ENCODE data around the gene HS3ST3A1. TPM values are rescaled to one million over a fixed set of nuclear protein-coding genes. Genes with fewer than 3 reads are reported as not detected.

Gene HS3ST3A1
- total RNA-seq, 1 experiment from 2014 or later, result not detected

GRCh38 chr17:13503526-13503925 is 98.2 kb downstream of the HS3ST3A1 start:
- H3K9me3 Mint-ChIP-seq (ENCODE audit: unreplicated experiment), result no peaks in the 10 kb centered on the region
- CTCF ChIA-PET, result no interaction called here
- H3K27me3 ChIP-seq (replicated peaks; ENCODE audit: control insufficient read depth, insufficient read depth, low read length), result no peaks in the 10 kb centered on the region
- H3K4me3 ChIP-seq (ENCODE audit: low read depth, low read length), result no peak overlapping the region
- POLR2A ChIA-PET, result no interaction called here
- no peak overlapping the region for H3K27ac Mint-ChIP-seq (ENCODE audit: unreplicated experiment)
- H3K4me3 Mint-ChIP-seq (ENCODE audit: unreplicated experiment), result no peak overlapping the region
- H3K36me3 ChIP-seq (ENCODE audit: control insufficient read depth, insufficient read depth, low read length), result no peaks in the 10 kb centered on the region
- no peaks in the 10 kb centered on the region for H3K27me3 Mint-ChIP-seq (ENCODE audit: insufficient read depth, unreplicated experiment)
- no peaks in the 10 kb centered on the region for H3K9me3 ChIP-seq
- H3K36me3 Mint-ChIP-seq (ENCODE audit: insufficient read depth, unreplicated experiment), result no peaks in the 10 kb centered on the region
- H3K4me1 Mint-ChIP-seq (ENCODE audit: low read depth, unreplicated experiment), result no peaks in the 10 kb centered on the region
- BruUV-seq (replicated peaks), result no TSS peak
- no peak for DNase-seq
- intact Hi-C loops (cut with micrococcal nuclease; ENCODE audit: unreplicated experiment), result no loop called here
- no peak for TF ChIP-seq CTCF (IDR thresholded peaks at IDR 0.05; ENCODE audit: insufficient read depth in 1 of 2, low read depth in 1 of 2, low read length in 1 of 2, severe bottlenecking in 1 of 2, unreplicated experiment in 1 of 2)
- no peaks in the 10 kb centered on the region for H3K4me1 ChIP-seq

GRCh38 chr17:13502263-13502662 is 99.5 kb downstream of the HS3ST3A1 start:
- H3K36me3 ChIP-seq (ENCODE audit: control insufficient read depth, insufficient read depth, low read length), result no peaks in the 10 kb centered on the region
- no peaks in the 10 kb centered on the region for H3K27me3 ChIP-seq (replicated peaks; ENCODE audit: control insufficient read depth, insufficient read depth, low read length)
- Mint-ChIP-seq H3K4me1 (ENCODE audit: low read depth, unreplicated experiment) (no peaks in the 10 kb centered on the region), H3K27me3 (ENCODE audit: insufficient read depth, unreplicated experiment) (no peaks in the 10 kb centered on the region), H3K36me3 (ENCODE audit: insufficient read depth, unreplicated experiment) (no peaks in the 10 kb centered on the region), H3K9me3 (ENCODE audit: unreplicated experiment) (no peaks in the 10 kb centered on the region), H3K27ac (ENCODE audit: unreplicated experiment) (no peak overlapping the region), H3K4me3 (ENCODE audit: unreplicated experiment) (no peak overlapping the region)
- TF ChIP-seq CTCF (IDR thresholded peaks at IDR 0.05; ENCODE audit: insufficient read depth in 1 of 2, low read depth in 1 of 2, low read length in 1 of 2, severe bottlenecking in 1 of 2, unreplicated experiment in 1 of 2), result no peak
- H3K4me1 ChIP-seq, result no peaks in the 10 kb centered on the region
- no TSS peak for BruUV-seq (replicated peaks)
- no peak for DNase-seq
- intact Hi-C loops (cut with micrococcal nuclease; ENCODE audit: unreplicated experiment), result no loop called here
- H3K9me3 ChIP-seq, result no peaks in the 10 kb centered on the region
- H3K4me3 ChIP-seq (ENCODE audit: low read depth, low read length), result no peak overlapping the region
- ChIA-PET CTCF (no interaction called here), POLR2A (no interaction called here)

GRCh38 chr17:13500947-13501346 is 100.8 kb downstream of the HS3ST3A1 start:
- Mint-ChIP-seq H3K27me3 (ENCODE audit: insufficient read depth, unreplicated experiment) (no peaks in the 10 kb centered on the region), H3K27ac (ENCODE audit: unreplicated experiment) (no peak overlapping the region), H3K9me3 (ENCODE audit: unreplicated experiment) (no peaks in the 10 kb centered on the region), H3K4me1 (ENCODE audit: low read depth, unreplicated experiment) (no peaks in the 10 kb centered on the region), H3K36me3 (ENCODE audit: insufficient read depth, unreplicated experiment) (no peaks in the 10 kb centered on the region), H3K4me3 (ENCODE audit: unreplicated experiment) (no peak overlapping the region)
- H3K27me3 ChIP-seq (replicated peaks; ENCODE audit: control insufficient read depth, insufficient read depth, low read length), result no peaks in the 10 kb centered on the region
- no TSS peak for BruUV-seq (replicated peaks)
- TF ChIP-seq CTCF (IDR thresholded peaks at IDR 0.05; ENCODE audit: insufficient read depth in 1 of 2, low read depth in 1 of 2, low read length in 1 of 2, severe bottlenecking in 1 of 2, unreplicated experiment in 1 of 2), result no peak
- no peak overlapping the region for H3K4me3 ChIP-seq (ENCODE audit: low read depth, low read length)
- DNase-seq, result no peak
- ChIA-PET POLR2A (no interaction called here), CTCF (no interaction called here)
- H3K36me3 ChIP-seq (ENCODE audit: control insufficient read depth, insufficient read depth, low read length), result no peaks in the 10 kb centered on the region
- no peaks in the 10 kb centered on the region for H3K9me3 ChIP-seq
- H3K4me1 ChIP-seq, result no peaks in the 10 kb centered on the region
- intact Hi-C loops (cut with micrococcal nuclease; ENCODE audit: unreplicated experiment), result no loop called here

All from Caco-2 (cell line).